Frontal cortex (tissue), 4 donors: ENCODE measurements around the gene ELK4. TPM values are rescaled to one million over a fixed set of nuclear protein-coding genes. Genes with fewer than 3 reads are reported as not detected.

Experiments
- DNase-seq, 2 donors: peaks; one replicate each; pipeline ENCODE4 v3.0.0; 2012; ENCODE audit warnings: low spot score in 2 of 2
- FAIRE-seq: peaks from 2 replicates; lab custom pipeline; 2012; peaks lifted over from hg19 to GRCh38; lab: Jason Lieb, UNC
- total RNA-seq: library from RNA; depleted of rRNA; stranded (reverse); fragments of >200 nt; gene quantifications from one replicate; pipeline ENCODE4 v1.2.3, GENCODE V29; 2014
- donor health status: control.
- donor health status: control.
- donor health status: control.

ELK4 gene
- total RNA-seq: 6.9 TPM

DNA sequence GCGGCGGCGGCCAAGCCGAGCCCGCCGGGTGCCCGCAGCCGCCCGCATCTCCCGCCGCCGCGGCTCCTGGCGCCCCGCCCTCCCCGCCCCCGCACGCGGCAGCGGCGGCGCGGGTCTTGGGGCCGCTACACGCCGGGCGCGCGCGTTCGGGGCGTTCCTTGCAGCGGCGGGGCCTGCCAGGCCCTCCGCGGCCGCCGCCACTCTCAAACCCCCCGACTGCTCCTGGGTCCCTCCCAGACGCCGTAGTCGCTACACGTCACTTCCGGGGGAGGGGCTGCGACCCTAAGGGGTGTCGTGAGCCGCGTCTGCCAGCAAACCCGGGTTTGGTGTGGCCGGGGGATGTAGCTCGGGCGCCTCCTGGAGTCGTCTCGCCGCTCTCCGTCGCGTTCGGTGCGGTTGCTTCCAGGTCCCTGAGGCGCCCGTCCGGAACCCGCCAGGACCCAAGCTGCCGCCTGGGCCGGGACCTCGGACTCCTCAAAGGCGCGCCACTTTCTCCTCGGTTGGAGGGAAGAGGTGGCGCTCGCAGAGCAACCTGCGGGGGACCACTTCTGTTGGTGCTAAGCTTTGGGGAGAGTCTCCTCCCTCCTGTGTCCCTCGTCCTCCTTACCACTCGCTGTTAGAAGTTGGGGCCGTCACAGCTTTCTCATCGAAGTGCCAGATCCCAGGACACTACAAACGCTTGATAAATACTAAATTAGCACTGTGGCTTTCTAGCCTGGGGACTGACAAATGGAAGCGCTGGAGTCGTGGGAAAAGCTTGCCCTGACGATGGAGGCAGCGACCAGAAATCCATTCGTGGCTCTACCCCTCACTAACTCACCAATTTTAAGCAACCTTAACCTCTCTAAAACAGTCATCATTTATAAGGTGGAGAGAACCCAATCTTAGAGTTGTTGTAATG is at the start of gene ELK4:
ELK4 (minus strand) TSS at position 244 of the 901 bp plus-strand sequence. CDS start 8,129 bp downstream, outside the sequence.
- FAIRE-seq: no peak
- DNase-seq: peak; percentile 97

DNA sequence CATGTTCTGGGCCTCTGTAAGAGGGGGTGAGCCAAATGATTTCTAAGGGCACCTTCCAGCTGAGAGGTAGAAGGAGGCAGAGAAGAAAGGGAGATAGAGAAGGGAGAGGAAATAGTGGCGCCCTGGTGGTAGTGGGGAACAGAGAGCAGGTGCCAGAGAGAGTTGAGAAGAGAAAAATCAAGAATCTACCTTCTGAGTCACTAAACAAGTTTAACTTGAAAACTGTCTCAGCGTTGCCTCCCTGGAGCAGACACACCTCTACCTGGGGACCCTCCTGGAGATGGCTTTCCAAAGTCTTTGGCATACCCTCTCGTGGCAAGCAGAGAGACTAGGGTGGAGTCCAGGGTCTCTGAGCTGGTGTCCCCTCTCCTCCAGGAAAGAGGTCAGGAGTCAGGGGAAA is 49.6 kb upstream of the ELK4 start:
- FAIRE-seq (no peak), DNase-seq (no peak)

DNA sequence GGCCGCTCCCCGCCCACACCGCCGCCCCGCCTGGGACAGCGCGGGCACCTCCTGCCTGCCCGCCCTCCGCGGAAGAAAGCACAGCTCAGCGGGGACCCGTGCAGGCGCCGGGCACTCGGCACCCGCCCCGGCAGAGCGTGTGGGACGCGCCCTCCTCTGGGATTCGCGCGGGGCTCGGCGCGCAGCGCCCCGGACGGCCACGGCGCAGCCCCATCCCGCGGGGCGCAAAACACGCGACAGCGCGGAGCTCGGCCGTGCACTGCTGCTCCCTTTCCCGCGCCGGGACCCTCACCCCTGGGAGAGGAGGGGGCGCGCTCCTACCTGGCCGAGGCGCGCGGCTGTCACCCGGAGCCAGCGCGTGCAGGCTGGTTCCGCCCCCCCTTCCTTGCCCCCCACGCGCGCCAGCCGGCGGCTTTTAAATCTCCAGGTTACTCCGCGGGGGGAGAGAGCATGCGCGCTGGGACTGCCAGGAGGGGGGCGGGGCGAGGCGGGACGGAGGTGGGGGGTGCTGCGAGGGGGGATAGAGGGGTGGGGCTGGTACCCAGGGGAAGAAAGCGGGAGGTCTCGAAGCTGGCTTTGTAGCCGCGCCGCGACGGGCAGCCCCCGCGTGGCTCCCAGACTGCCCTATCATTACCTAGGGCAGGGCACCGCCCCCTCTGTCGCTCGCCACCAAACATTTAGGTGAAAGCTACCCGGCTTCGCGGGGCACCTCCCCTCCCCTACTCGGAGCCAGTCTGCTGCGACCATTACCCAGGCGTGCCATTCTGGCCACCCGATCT is 48.5 kb upstream of the ELK4 start, which contains the start of gene SLC45A3:
SLC45A3 (minus strand) TSS at position 437 of the 779 bp plus-strand sequence. CDS start 15,853 bp downstream, outside the sequence.
- FAIRE-seq: no peak
- peak; percentile 74 to 77 for DNase-seq

DNA sequence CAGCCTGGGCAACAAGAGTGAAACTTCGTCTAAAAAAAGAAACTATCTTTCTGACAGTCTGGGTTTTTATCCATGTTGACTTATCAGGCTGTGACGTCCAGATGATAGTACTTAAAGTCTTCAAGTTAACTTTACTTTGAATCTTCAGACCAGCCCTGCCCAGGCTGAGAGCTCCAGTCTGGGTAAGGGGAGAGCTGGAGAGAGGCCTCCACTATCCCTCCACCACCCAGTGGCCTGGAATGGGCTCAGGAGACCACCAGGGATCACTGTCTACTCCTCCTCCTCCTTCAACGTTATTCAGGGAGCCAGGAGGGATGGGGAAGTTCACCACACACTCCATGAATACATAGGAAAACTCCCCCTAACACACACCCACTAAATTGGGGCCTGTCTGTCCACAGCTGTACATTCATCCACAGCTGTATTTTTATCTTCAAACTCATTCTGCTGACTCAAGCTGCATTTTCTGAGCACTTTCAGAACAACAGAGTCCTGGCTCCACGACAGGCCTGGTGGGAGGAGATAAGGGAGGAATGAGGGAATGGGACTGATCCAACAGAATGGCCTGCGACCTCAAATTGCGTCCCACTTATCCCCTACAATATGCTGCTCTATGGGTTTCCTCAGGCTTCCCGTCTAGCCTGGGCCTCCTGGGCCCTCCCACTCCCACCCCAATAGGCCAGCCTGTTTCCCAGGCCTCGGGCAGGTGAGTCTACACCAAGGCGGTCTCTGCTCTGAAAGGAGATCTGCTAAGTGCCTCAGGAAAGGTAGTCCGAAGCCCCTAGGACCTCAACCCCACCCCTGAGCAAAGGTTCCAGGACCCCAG is 46.7 kb upstream of the ELK4 start:
- FAIRE-seq: no peak
- no peak for DNase-seq

- DNase-seq: no peak
- no peak for FAIRE-seq
Measured at GRCh38 chr1:205677167-205677566, 45.4 kb upstream of the ELK4 start.

- FAIRE-seq (no peak), DNase-seq (peak; percentile 57 to 66)
Measured at GRCh38 chr1:205676597-205676996, 44.8 kb upstream of the ELK4 start.

DNA sequence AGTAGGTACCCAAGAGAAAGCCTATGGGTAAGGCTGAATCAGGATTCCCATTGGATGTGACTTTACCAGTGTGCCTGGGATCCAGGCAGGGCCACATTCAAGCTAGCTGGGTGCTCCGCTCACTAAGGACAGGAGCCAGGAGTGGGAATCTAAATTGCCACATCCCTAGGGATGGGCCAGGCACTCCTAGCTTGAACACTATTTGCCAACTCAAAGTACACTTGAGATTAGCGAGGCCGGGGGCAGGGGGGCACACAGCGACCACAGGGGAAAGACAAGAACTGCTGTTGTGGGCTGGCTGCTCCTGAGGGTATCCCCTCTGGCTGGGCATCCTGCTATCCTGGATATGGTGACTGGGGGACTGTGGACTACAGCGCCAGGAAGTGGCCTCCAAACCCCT is 44.2 kb upstream of the ELK4 start:
- FAIRE-seq: no peak
- no peak for DNase-seq

DNA sequence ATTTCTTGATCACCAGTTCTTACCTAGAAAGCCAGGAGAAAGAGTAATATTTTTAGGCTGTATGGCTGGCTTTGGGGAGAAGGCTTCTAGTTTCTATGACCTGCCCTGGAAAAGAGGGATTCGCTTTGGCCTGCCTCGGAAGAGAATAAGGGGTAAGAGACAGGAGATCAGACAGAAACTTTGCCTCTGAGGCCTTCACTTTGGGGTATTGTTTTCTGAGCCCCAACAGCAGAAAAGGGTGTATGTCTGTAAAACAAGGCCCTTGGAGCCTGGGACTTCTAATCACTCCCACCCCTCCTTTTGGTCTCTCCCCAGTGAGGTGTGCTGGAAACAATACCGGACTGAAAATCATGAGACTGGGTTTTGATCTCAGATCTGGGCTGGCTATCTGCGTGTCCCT is 43.4 kb upstream of the ELK4 start:
- no peak for DNase-seq
- FAIRE-seq: no peak

- no peak for DNase-seq
- no peak for FAIRE-seq
Measured at GRCh38 chr1:205672970-205673369, 41.2 kb upstream of the ELK4 start.

GRCh38 chr1:205672395-205672889 is 40.6 kb upstream of the ELK4 start:
- no peak for FAIRE-seq
- DNase-seq: no peak

- no peak for DNase-seq
- no peak for FAIRE-seq
Measured at GRCh38 chr1:205670611-205671430, 39.0 kb upstream of the ELK4 start.

DNA sequence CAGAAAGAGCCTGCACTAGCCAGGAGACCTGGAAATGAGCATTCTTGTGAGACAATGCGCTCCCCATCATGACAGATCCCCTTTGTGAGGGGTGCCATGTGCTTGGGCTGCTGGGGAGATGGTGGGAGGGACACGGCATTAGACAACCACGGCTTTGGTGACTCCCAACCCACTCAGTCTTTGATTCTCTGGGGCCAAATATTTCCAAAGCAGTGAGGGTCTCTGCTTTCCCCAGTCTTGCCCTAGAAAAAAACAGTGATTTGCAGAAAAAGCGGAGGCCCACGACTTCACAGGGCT is 38.3 kb upstream of the ELK4 start:
- no peak for FAIRE-seq
- no peak for DNase-seq

DNA sequence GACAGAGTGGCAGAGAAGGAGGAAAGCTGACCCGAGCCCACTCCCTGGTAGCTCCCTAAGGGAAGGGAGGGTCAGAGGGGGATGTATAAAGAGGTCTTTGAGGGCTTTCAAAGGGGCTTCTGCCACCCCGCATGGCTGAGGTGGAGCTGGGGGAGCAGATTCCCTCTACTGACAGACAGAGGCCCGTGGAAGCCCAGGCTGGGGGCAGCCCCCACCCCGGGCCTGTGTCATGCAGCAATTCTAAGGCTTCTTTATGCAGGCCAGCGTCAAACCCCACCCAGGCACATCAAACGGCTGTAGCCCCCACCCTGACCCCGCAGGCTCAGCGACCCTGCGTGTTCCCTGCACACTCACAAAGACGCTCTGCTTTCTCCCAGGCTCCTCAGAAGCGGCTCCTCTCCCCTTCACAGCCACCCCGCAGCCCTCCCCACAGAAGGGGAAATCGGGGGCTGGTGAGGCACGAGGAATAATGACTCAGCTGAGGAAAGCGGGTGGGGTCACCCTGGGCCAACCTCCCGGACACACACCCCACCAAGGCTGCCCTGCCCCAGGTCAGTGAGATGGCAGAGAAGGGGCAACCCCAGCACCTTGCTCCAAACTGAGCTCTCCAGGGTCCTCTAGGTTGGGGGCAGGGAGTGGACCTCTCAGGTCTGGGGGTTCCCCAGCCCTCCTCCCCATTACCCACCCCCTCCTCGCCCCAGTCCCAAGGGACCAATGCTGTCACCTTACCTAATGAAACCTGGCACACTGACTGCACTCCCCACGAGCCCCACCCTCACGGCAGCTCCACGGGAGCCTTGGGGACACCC is 37.7 kb upstream of the ELK4 start:
- FAIRE-seq (no peak), DNase-seq (no peak)

GRCh38 chr1:205668951-205669340 is 37.1 kb upstream of the ELK4 start:
- DNase-seq (no peak), FAIRE-seq (no peak)

DNA sequence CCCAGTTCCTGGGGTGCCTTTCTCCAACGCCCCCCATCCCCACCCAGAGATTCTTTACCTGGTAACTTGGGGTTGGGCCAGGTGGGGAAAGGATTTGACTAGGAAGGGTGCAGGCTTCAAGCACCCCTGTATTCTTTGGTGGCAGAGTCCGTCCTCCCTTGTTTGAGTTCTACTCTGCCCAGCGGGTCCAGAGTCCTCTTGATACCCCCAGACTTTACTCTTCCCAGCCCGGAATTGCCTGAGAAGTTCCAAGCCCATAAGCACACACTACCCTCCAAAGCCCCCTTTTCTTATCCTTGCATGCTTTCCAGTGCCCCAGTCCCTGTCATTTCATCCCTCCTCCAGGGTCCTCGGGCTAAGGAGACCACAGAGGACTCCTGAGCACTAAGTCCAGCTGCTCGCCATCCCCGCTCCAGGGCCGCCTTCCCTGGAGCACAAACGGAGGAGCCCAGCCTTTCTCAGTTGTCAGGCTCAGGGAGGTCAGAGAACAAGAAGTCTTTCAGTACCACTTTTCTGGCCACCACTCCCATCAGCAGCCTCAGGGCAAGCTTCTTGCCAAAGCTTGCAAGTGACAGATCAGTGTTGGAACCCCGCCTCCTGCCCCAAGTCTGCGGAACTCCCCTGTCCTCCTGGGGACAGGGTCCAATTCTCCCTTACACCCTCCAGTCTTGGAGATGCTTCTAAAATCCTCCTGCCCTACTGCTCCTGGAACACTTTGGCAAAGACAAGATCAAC is 36.3 kb upstream of the ELK4 start:
- DNase-seq (peak in 1 of 2 donors; percentile 35), FAIRE-seq (no peak)

GRCh38 chr1:205666372-205667166 is 34.8 kb upstream of the ELK4 start:
- FAIRE-seq (no peak), DNase-seq (no peak)
